Colonic mucosa (tissue), 4 donors: Measurements from ENCODE around the gene PXDC1. TPM values are rescaled to one million over a fixed set of nuclear protein-coding genes. Genes with fewer than 3 reads are reported as not detected.

Experiments used
- DNase-seq: peaks from one replicate; pipeline ENCODE4 v3.0.0-alpha.2; 2020
- H3K27ac ChIP-seq: fragments of 200-600 bp; one replicate; pipeline ENCODE4 v1.8.0; 2021
- H3K27me3 ChIP-seq: fragments of 200-600 bp; one replicate; pipeline ENCODE4 v1.8.0; 2021
- H3K36me3 ChIP-seq: fragments of 200-600 bp; one replicate; pipeline ENCODE4 v1.8.0; 2021
- H3K4me1 ChIP-seq: fragments of 200-600 bp; one replicate; pipeline ENCODE4 v1.8.0; 2021; ENCODE audit warnings: mild to moderate bottlenecking
- H3K4me3 ChIP-seq: fragments of 200-600 bp; one replicate; pipeline ENCODE4 v1.8.0; 2021
- H3K9ac ChIP-seq, 2 donors: one replicate each; pipeline ENCODE4 v1.7.0; 2013; ENCODE audit warnings: control low read depth in 2 of 2, low read depth in 2 of 2, low read length in 2 of 2
- H3K9me3 ChIP-seq: fragments of 200-600 bp; one replicate; pipeline ENCODE4 v1.8.0; 2021
- intact Hi-C: fragments of 100-400 bp; cut with DNase I; formaldehyde crosslinking; loops from one replicate; pipeline ENCODE4 v1.14.1; 2022
- total RNA-seq, 2 donors: library from RNA; stranded (reverse); fragmentation: NEBNext Ultra II Directional in 1 of 2; extraction: Animal tissue kit (Norgen Biotek cat#: 25700) in 1 of 2; gene quantifications; one replicate each; pipeline ENCODE4 v1.2.1, GENCODE V29; 2021
- TF ChIP-seq, protein P1 (sequence below): fragments of 200-600 bp; IDR thresholded peaks from one replicate; pipeline ENCODE4 v1.8.0; 2022; ENCODE audit warnings: antibody characterized with exemption, mild to moderate bottlenecking
- donor health status: healthy.
- donor health status: DM: no; HTN: no; CAD: no.
- donor health status: DM: no; HTN: no; CAD: no.

The PXDC1 gene
- total RNA-seq, 2 donors from 2014 or later: 1.7 to 8.8 TPM

DNA sequence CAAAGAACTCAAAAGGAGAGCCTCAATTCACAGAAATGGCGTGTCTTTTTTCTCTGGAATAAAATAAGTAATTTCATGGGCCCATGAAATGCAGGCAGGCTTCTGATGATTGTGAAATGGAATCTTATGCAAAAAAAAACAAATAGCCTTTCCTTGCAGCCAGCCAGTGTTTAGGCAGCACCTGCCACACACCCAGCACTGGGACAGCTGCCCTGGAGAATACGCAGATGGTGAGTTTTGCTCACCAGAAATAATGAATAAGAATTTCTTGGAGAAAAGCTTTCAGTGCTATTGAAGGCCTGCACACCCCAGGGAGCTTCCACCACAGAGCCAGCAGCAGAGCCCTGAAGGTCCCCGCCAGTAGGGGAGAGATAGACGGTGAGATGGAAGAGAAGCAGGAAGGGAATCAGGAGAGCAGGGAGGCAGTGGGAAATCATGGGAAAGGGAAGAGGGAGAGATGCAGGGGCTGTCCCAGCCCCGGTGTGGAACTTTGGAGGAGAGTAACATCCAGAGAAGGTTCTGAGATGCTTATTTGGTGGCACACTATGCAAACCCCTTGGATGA is 54.9 kb downstream of the PXDC1 start:
- intact Hi-C loops: no loop called here
- Histone ChIP-seq H3K27ac (no peak overlapping the region), H3K4me3 (no peak overlapping the region)

DNA sequence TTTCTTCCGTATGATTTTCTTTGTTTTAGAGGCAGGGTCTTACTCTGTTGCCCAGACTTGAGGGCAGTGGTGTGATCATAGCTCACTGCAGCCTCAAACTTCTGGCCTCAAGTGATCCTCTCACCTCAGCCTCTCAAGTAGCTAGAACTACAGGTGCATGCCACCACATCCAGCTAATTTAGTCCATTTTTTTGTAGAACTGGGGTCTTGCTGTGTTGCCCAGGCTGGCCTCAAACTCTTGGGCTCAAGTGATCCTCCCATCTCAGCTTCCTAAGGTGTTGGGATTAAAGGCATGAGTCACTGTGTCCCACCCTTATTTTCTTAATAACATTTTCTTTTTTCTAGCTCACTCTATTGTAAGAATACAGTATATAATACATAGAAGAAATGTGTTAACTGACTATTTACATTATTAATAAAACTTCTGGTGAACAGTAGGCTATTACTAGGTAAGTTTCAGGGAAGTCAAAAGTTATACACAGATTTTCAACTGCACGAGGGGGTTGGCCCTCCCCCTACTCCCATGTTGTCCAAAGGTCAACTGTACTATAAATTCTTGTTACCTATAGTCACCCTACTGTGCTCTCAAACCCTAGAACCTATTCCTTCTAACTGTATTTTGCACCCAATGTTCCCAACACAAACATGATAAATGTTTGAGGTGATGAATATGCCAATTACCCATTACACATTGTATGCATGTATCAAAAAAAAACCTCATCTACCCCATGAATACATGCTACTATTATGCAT is 56.3 kb downstream of the PXDC1 start:
- DNase-seq: no peak
- Histone ChIP-seq H3K4me3 (no peak overlapping the region), H3K27ac (no peak overlapping the region), H3K36me3 (no peaks in the 10 kb centered on the region), H3K9me3 (no peaks in the 10 kb centered on the region), H3K27me3 (no peaks in the 10 kb centered on the region), H3K9ac (no peak overlapping the region), H3K4me1 (no peaks in the 10 kb centered on the region)
- TF ChIP-seq, protein P1, sequence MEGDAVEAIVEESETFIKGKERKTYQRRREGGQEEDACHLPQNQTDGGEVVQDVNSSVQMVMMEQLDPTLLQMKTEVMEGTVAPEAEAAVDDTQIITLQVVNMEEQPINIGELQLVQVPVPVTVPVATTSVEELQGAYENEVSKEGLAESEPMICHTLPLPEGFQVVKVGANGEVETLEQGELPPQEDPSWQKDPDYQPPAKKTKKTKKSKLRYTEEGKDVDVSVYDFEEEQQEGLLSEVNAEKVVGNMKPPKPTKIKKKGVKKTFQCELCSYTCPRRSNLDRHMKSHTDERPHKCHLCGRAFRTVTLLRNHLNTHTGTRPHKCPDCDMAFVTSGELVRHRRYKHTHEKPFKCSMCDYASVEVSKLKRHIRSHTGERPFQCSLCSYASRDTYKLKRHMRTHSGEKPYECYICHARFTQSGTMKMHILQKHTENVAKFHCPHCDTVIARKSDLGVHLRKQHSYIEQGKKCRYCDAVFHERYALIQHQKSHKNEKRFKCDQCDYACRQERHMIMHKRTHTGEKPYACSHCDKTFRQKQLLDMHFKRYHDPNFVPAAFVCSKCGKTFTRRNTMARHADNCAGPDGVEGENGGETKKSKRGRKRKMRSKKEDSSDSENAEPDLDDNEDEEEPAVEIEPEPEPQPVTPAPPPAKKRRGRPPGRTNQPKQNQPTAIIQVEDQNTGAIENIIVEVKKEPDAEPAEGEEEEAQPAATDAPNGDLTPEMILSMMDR: no peak
- intact Hi-C loops: no loop called here

More for the DNA sequence above, 54.9 kb downstream of the PXDC1 start:
- H3K4me1 ChIP-seq: no peaks in the 10 kb centered on the region
- DNase-seq: no peak
- H3K27me3 ChIP-seq: no peaks in the 10 kb centered on the region
- no peaks in the 10 kb centered on the region for H3K36me3 ChIP-seq
- H3K9ac ChIP-seq: no peak overlapping the region
- TF ChIP-seq, protein P1: no peak
- H3K9me3 ChIP-seq: no peaks in the 10 kb centered on the region

DNA sequence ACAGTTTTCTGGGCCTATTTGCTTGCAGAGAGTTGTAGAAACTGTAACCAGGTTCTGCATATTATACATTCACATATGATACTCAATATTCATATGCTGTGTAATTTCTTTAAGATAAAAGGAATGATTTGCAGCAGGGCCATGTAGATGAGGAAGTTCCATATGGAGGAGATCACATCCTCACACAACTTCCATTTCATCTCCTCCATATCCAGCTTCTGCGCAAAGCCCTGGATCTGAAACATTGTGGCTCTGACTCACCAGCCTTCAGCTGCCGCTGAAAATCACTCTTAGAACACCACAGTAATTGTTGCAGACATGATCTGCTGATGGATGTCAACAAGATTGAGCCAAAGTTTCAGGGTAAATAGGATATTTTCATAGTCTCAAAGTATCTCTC is 57.7 kb downstream of the PXDC1 start:
- H3K27ac ChIP-seq: no peak overlapping the region
- intact Hi-C loops: no loop called here
- H3K9ac ChIP-seq: no peak overlapping the region
- no peaks in the 10 kb centered on the region for H3K9me3 ChIP-seq
- no peak overlapping the region for H3K4me3 ChIP-seq
- DNase-seq: no peak
- TF ChIP-seq, protein P1: no peak
- H3K27me3 ChIP-seq: no peaks in the 10 kb centered on the region
- no peaks in the 10 kb centered on the region for H3K36me3 ChIP-seq
- no peaks in the 10 kb centered on the region for H3K4me1 ChIP-seq

DNA sequence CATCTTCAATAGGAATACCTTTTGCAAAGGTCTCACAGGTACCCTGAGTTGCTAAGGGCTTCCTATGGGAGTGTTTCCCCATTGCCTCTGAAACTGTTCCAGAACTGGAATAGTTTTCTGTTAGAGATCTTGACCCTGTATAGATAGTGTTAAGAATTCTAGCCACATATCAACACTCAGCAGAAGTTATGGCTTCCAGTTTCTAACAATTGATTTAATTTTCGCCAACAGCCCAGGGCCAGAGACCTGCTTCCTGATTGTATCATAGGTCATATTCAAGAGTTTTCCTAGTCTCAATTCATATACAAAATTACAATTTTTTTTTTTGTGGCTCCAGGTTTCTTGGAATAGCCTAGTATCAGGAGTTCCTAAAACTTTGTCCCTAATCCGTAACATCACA is 61.0 kb downstream of the PXDC1 start:
- Histone ChIP-seq H3K4me3 (no peak overlapping the region), H3K9me3 (no peaks in the 10 kb centered on the region)

DNA sequence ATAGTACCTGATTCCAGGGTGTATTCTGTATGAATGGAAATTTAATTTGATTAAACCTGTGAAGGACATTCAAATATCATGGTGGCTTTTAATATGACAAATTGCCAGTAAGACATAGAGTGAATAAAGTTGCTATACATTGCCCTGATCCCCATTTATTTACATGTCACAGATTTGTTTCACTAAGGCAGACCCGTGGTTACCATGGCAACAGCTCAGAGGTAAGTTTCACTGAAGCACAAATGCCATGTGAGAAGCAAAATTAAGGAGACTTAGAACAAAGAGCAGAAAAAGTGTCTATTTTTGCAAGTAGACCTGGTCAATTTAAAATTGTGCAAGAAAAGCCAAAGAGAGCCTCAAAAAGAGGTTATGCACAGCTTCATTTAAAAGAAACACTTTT is 63.7 kb downstream of the PXDC1 start:
- Histone ChIP-seq H3K4me3 (no peak overlapping the region), H3K9me3 (no peaks in the 10 kb centered on the region), H3K36me3 (no peaks in the 10 kb centered on the region), H3K4me1 (no peaks in the 10 kb centered on the region), H3K9ac (no peak overlapping the region), H3K27me3 (no peaks in the 10 kb centered on the region), H3K27ac (no peak overlapping the region)
- intact Hi-C loops: no loop called here
- DNase-seq: no peak
- TF ChIP-seq, protein P1: no peak

More for the DNA sequence above, 61.0 kb downstream of the PXDC1 start:
- no peak overlapping the region for H3K27ac ChIP-seq
- TF ChIP-seq, protein P1: no peak
- no peaks in the 10 kb centered on the region for H3K36me3 ChIP-seq
- no peak overlapping the region for H3K9ac ChIP-seq
- H3K4me1 ChIP-seq: no peaks in the 10 kb centered on the region
- DNase-seq: no peak
- intact Hi-C loops: no loop called here
- H3K27me3 ChIP-seq: no peaks in the 10 kb centered on the region
